ENCODE measurements around the gene SLC39A8.

GRCh38 chr4:102344520-102344953 is 745 bp downstream of the SLC39A8 start:
- no peak for TF ChIP-seq POLR2A (IDR thresholded peaks at IDR 0.05)
- TF ChIP-seq POLR2AphosphoS5 (IDR thresholded peaks at IDR 0.05), result no peak
